ENCODE data around the gene FTSJ3. TPM values are rescaled to one million over a fixed set of nuclear protein-coding genes. Genes with fewer than 3 reads are reported as not detected.
"Not testable (repeated sequence)": the region's sequence is repeated elsewhere in the genome, so short reads cannot be mapped to it uniquely, and the experiment has no call there.

The FTSJ3 gene, protein sequence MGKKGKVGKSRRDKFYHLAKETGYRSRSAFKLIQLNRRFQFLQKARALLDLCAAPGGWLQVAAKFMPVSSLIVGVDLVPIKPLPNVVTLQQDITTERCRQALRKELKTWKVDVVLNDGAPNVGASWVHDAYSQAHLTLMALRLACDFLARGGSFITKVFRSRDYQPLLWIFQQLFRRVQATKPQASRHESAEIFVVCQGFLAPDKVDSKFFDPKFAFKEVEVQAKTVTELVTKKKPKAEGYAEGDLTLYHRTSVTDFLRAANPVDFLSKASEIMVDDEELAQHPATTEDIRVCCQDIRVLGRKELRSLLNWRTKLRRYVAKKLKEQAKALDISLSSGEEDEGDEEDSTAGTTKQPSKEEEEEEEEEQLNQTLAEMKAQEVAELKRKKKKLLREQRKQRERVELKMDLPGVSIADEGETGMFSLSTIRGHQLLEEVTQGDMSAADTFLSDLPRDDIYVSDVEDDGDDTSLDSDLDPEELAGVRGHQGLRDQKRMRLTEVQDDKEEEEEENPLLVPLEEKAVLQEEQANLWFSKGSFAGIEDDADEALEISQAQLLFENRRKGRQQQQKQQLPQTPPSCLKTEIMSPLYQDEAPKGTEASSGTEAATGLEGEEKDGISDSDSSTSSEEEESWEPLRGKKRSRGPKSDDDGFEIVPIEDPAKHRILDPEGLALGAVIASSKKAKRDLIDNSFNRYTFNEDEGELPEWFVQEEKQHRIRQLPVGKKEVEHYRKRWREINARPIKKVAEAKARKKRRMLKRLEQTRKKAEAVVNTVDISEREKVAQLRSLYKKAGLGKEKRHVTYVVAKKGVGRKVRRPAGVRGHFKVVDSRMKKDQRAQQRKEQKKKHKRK
- polyA plus RNA-seq (2013): 28.0 TPM

DNA sequence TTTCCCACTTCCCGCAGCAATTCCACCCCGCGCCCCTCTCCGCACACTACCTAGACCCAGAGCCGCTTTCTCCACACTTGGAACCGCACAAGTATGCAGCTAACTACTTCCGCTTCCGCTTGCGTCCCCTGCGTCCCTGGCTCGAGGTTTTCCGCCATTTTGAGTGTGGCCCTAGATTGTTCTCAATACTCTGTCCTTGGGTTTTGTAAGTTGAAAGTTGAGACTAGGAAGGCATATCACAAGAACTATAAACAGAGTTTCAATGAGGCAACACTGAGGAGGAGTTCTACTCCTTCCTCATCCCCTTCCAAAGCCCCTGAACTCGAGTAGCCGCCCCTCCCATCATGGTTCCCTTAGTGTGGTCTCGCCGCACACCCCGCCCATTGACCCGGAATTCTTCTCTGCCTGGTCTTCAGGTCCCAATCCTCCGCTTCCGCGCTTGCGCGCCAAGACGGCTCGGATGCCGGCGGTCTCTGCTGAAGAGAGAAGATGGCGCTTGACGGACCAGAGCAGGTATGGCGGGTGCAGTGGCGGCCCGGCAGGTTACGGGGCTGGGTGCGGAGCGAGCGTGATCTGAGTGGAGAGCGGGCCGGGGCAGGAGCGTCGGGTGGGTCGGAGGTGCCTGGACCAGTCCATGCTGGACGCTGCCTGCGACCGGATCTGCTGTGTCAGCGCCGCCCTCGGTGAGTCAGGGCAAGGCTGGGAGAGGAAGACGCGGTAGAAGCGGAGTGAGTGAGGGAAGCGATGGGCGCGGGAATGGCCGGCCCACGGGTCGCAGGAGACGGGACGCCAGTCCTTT lies at the start of gene FTSJ3, which contains the start of gene PSMC5:
Gene FTSJ3 (minus strand): TSS at position 662 of the 799 bp plus-strand sequence. CDS start 761 bp downstream, outside the sequence.
Gene PSMC5 (plus strand): TSS at position 430 of the 799 bp plus-strand sequence. CDS start 60 bp downstream, at position 490.
- Histone ChIP-seq H3K4me1 (ENCODE audit: control extremely low read depth in 1 of 4, control insufficient read depth in 4 of 4, insufficient read depth in 4 of 4, low read length in 3 of 4) (peaks cover 13 to 38% (median 28%) of the 10 kb centered on the region in 4 experiments), H3K27ac (ENCODE audit: insufficient read depth in 1 of 2, low read depth in 1 of 2, low read length in 2 of 2, poor library complexity in 1 of 2, severe bottlenecking in 2 of 2) (peak within 1 kb of the TSS; percentile 93 to 98), H3K4me3 (ENCODE audit: control insufficient read depth in 1 of 7, extremely low read depth in 1 of 7, insufficient read depth in 4 of 7, low read depth in 2 of 7, low read length in 6 of 7) (peak within 1 kb of the TSS; percentile 91 to 99 (median 96)), H3K36me3 (ENCODE audit: control insufficient read depth in 4 of 4, insufficient read depth in 4 of 4, low read length in 3 of 4) (peaks cover 6 to 73% (median 55%) of the 10 kb centered on the region in 4 experiments), H3K9me3 (ENCODE audit: control extremely low read depth in 1 of 5, control insufficient read depth in 4 of 5, insufficient read depth in 2 of 5, low read depth in 1 of 5, low read length in 4 of 5) (no peaks in the 10 kb centered on the region), H3K27me3 (replicated peaks in 2 of 5; ENCODE audit: control insufficient read depth in 4 of 5, insufficient read depth in 5 of 5, low read length in 4 of 5) (no peaks in the 10 kb centered on the region)
- 0% methylated on average over 51 of the region's 58 CpGs for WGBS (ENCODE audit: insufficient coverage)
- ChIA-PET CTCF (interaction anchor here (1.0 to 6.1 kb wide), 5 partner anchors 11 to 126 kb away, joined by 3 to 51 read pairs (median 3); no protein-coding TSS in a partner anchor), POLR2A (interaction anchor here (1.0 kb wide), 1 partner anchor 17 kb away, joined by 3 read pairs; no protein-coding TSS in a partner anchor)
- peak; percentile 96 to 98 (median 97) for DNase-seq

DNA sequence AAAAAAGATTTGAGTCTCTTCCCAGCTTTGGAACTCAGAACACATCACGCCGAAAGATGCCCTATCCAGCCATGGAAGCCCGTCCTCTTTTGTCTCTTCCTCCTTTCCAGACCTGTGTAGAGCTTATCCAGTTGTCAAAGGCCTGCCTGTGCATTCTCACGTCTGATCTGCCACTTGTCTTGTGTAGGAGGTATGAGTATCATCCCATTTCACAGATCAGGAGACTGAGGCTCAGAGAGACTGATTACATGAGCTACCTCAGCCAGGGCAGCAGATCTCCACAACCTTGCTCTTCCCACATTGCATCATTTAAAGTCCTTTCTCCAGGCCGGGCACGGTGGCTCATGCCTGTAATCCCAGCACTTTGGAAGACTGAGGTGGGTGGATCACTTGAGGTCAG lies 47.2 kb upstream of the FTSJ3 start:
- CTCF ChIA-PET: interaction anchor here (0.6 to 1.6 kb wide), 4 partner anchors 8 to 18 kb away, joined by 3 to 7 read pairs (median 3); no protein-coding TSS in a partner anchor
- POLR2A ChIA-PET; H3K27ac ChIP-seq (ENCODE audit: insufficient read depth in 1 of 2, low read depth in 1 of 2, low read length in 2 of 2, poor library complexity in 1 of 2, severe bottlenecking in 2 of 2); H3K9me3 ChIP-seq (ENCODE audit: control extremely low read depth in 1 of 5, control insufficient read depth in 4 of 5, insufficient read depth in 2 of 5, low read depth in 1 of 5, low read length in 4 of 5); DNase-seq; H3K4me1 ChIP-seq (ENCODE audit: control extremely low read depth in 1 of 4, control insufficient read depth in 4 of 4, insufficient read depth in 4 of 4, low read length in 3 of 4); H3K27me3 ChIP-seq (replicated peaks in 2 of 5; ENCODE audit: control insufficient read depth in 4 of 5, insufficient read depth in 5 of 5, low read length in 4 of 5); H3K36me3 ChIP-seq (ENCODE audit: control insufficient read depth in 4 of 4, insufficient read depth in 4 of 4, low read length in 3 of 4); H3K4me3 ChIP-seq (ENCODE audit: control insufficient read depth in 1 of 7, extremely low read depth in 1 of 7, insufficient read depth in 4 of 7, low read depth in 2 of 7, low read length in 6 of 7): not testable (repeated sequence)
- 96% methylated on average over 5 of the region's 6 CpGs for WGBS (ENCODE audit: insufficient coverage)

DNA sequence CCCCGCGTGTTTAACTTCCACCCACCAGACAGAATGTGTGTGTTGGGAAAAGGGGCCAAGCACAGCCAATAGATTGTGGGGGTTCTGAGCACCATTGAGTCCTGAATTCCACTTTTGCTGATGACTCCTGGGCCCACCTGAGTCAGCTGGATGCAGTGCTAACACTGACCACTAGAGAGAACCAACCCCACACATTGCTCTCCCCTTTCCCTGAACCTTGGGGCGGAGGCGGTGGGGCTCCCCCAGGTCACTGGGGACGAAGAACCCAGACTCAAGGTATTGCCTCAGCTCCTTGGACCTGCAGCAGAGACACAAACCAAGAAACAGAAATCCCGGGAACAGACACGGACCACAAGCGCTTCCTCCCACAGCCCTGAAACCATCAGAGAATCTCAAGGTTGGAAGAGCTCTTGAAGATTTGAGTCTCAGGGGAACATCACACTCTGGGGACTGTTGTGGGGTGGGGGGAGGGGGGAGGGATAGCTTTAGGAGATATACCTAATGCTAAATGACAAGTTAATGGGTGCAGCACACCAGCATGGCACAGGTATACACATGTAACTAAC lies 46.7 kb upstream of the FTSJ3 start:
- H3K27me3 ChIP-seq (replicated peaks in 2 of 5; ENCODE audit: control insufficient read depth in 4 of 5, insufficient read depth in 5 of 5, low read length in 4 of 5); H3K4me1 ChIP-seq (ENCODE audit: control extremely low read depth in 1 of 4, control insufficient read depth in 4 of 4, insufficient read depth in 4 of 4, low read length in 3 of 4); H3K36me3 ChIP-seq (ENCODE audit: control insufficient read depth in 4 of 4, insufficient read depth in 4 of 4, low read length in 3 of 4); POLR2A ChIA-PET; H3K4me3 ChIP-seq (ENCODE audit: control insufficient read depth in 1 of 7, extremely low read depth in 1 of 7, insufficient read depth in 4 of 7, low read depth in 2 of 7, low read length in 6 of 7); H3K9me3 ChIP-seq (ENCODE audit: control extremely low read depth in 1 of 5, control insufficient read depth in 4 of 5, insufficient read depth in 2 of 5, low read depth in 1 of 5, low read length in 4 of 5); DNase-seq; H3K27ac ChIP-seq (ENCODE audit: insufficient read depth in 1 of 2, low read depth in 1 of 2, low read length in 2 of 2, poor library complexity in 1 of 2, severe bottlenecking in 2 of 2): not testable (repeated sequence)
- CTCF ChIA-PET: interaction anchor here (0.8 to 1.6 kb wide), 3 partner anchors 9 to 19 kb away, joined by 3 to 7 read pairs (median 3); no protein-coding TSS in a partner anchor
- 83% methylated on average over 1 of the region's 8 CpGs for WGBS (ENCODE audit: insufficient coverage)

DNA sequence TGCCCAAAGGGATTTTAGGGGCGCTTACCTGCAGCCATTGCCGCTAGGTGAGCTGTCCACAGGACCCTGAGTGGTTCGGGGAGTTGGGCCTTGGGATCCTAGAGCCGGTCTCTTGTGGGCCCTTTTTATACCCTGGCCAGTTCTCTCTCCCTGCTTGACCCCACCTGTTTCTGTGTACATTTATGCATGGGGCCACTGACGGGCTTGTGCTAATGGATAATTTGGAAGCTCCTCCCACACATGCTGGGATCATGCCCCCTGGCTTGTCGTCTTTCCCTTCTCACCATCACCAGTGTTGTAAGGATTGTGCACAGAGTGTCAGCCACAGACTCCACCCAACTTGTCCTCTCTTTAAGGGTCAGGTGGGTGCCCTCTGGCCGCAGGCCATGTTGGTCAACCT lies 46.1 kb upstream of the FTSJ3 start, which contains the start of gene CSH2:
Gene CSH2 (minus strand): TSS at position 101 of the 400 bp plus-strand sequence. CDS start 63 bp downstream, at position 38.
- CTCF ChIA-PET: interaction anchor here (1.4 to 1.6 kb wide), 2 partner anchors 10 to 14 kb away, joined by 3 to 7 read pairs; no protein-coding TSS in a partner anchor
- H3K4me3 ChIP-seq (ENCODE audit: control insufficient read depth in 1 of 7, extremely low read depth in 1 of 7, insufficient read depth in 4 of 7, low read depth in 2 of 7, low read length in 6 of 7); H3K4me1 ChIP-seq (ENCODE audit: control extremely low read depth in 1 of 4, control insufficient read depth in 4 of 4, insufficient read depth in 4 of 4, low read length in 3 of 4); POLR2A ChIA-PET; H3K36me3 ChIP-seq (ENCODE audit: control insufficient read depth in 4 of 4, insufficient read depth in 4 of 4, low read length in 3 of 4); H3K27ac ChIP-seq (ENCODE audit: insufficient read depth in 1 of 2, low read depth in 1 of 2, low read length in 2 of 2, poor library complexity in 1 of 2, severe bottlenecking in 2 of 2); H3K27me3 ChIP-seq (replicated peaks in 2 of 5; ENCODE audit: control insufficient read depth in 4 of 5, insufficient read depth in 5 of 5, low read length in 4 of 5); H3K9me3 ChIP-seq (ENCODE audit: control extremely low read depth in 1 of 5, control insufficient read depth in 4 of 5, insufficient read depth in 2 of 5, low read depth in 1 of 5, low read length in 4 of 5); DNase-seq: not testable (repeated sequence)
- WGBS (ENCODE audit: insufficient coverage): no CpG with 5 or more reads among the region's 7 CpGs

DNA sequence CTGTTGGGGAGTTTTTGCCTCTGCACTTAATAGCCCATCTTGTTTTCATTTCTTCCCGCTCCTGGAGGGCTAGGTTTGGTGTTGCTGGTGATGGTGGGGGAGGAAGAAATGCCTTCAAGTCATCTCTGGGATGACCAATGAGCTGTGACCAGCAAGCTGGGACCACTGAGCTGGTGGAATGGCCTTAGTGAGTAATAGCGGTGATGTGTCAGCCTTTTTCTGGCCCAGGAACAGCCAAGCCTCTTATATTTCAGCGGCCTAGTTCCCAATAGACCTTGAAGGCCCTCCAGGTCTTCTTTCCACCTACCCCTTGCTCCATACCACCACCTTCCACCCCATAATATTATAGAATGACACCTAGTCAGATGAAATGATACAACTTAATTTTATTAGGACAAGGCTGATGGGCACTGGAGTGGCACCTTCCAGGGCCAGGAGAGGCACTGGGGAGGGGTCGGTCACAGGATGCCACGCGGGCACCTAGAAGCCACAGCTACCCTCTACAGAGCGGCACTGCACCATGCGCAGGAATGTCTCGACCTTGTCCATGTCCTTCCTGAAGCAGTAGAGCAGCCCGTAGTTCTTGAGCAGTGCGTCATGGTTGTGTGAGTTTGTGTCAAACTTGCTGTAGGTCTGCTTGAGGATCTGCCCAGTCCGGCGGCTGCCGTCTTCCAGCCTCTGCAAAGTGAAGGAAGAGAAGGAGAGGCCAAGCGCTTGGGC lies 44.3 kb upstream of the FTSJ3 start:
- H3K4me1 ChIP-seq (ENCODE audit: control extremely low read depth in 1 of 4, control insufficient read depth in 4 of 4, insufficient read depth in 4 of 4, low read length in 3 of 4); DNase-seq; POLR2A ChIA-PET; CTCF ChIA-PET; H3K36me3 ChIP-seq (ENCODE audit: control insufficient read depth in 4 of 4, insufficient read depth in 4 of 4, low read length in 3 of 4); H3K4me3 ChIP-seq (ENCODE audit: control insufficient read depth in 1 of 7, extremely low read depth in 1 of 7, insufficient read depth in 4 of 7, low read depth in 2 of 7, low read length in 6 of 7); H3K27ac ChIP-seq (ENCODE audit: insufficient read depth in 1 of 2, low read depth in 1 of 2, low read length in 2 of 2, poor library complexity in 1 of 2, severe bottlenecking in 2 of 2); H3K9me3 ChIP-seq (ENCODE audit: control extremely low read depth in 1 of 5, control insufficient read depth in 4 of 5, insufficient read depth in 2 of 5, low read depth in 1 of 5, low read length in 4 of 5); H3K27me3 ChIP-seq (replicated peaks in 2 of 5; ENCODE audit: control insufficient read depth in 4 of 5, insufficient read depth in 5 of 5, low read length in 4 of 5): not testable (repeated sequence)
- WGBS (ENCODE audit: insufficient coverage): 100% methylated on average over 4 of the region's 15 CpGs

DNA sequence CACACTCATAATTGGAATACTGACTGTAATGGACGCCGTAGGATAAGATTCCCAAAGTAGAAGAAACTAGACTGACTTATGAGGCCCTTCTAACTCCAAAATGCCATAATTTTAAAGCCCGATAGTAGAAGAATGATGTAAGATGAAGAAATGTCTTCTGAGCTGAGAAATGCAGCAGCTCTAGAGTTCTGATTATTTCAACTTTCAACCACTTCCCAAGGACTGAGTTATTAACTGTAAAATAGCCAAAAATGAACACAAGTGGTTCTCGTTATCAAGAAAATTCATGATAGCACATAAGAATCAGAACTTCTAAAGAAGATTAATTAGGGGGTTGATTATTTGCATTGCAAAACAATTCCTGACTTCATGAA lies 42.8 kb upstream of the FTSJ3 start:
- WGBS (ENCODE audit: insufficient coverage): 100% methylated on average over 1 of the region's 4 CpGs
- POLR2A ChIA-PET: interaction anchor here (0.6 kb wide), 1 partner anchor 619 kb away, joined by 3 read pairs; no protein-coding TSS in a partner anchor
- not testable (repeated sequence) for H3K36me3 ChIP-seq (ENCODE audit: control insufficient read depth in 4 of 4, insufficient read depth in 4 of 4, low read length in 3 of 4); H3K9me3 ChIP-seq (ENCODE audit: control extremely low read depth in 1 of 5, control insufficient read depth in 4 of 5, insufficient read depth in 2 of 5, low read depth in 1 of 5, low read length in 4 of 5); DNase-seq; H3K4me3 ChIP-seq (ENCODE audit: control insufficient read depth in 1 of 7, extremely low read depth in 1 of 7, insufficient read depth in 4 of 7, low read depth in 2 of 7, low read length in 6 of 7); H3K27ac ChIP-seq (ENCODE audit: insufficient read depth in 1 of 2, low read depth in 1 of 2, low read length in 2 of 2, poor library complexity in 1 of 2, severe bottlenecking in 2 of 2); H3K4me1 ChIP-seq (ENCODE audit: control extremely low read depth in 1 of 4, control insufficient read depth in 4 of 4, insufficient read depth in 4 of 4, low read length in 3 of 4); H3K27me3 ChIP-seq (replicated peaks in 2 of 5; ENCODE audit: control insufficient read depth in 4 of 5, insufficient read depth in 5 of 5, low read length in 4 of 5)
- CTCF ChIA-PET: interaction anchor here (1.2 to 1.6 kb wide), 3 partner anchors 11 to 22 kb away, joined by 4 read pairs; partner anchors contain the start of gene GH2
